Islet of Langerhans (tissue), 1 donor: ENCODE measurements around the gene TSPAN3.
A peak's percentile ranks its signal among the peaks of the same experiment; 100 is the strongest.

ENCODE experiments used
- FAIRE-seq: peaks from one replicate; lab custom pipeline; 2011; peaks lifted over from hg19 to GRCh38; lab: Jason Lieb, UNC

The TSPAN3 gene

GRCh38 chr15:77070495-77071304 lies at the start of gene TSPAN3:
TSS of gene TSPAN3 (minus strand) at chr15:77071109. CDS start at chr15:77070954, 155 bp downstream.
- FAIRE-seq: no peak

- FAIRE-seq: no peak
Observed at GRCh38 chr15:77120576-77120975, 49.7 kb upstream of the TSPAN3 start.

DNA sequence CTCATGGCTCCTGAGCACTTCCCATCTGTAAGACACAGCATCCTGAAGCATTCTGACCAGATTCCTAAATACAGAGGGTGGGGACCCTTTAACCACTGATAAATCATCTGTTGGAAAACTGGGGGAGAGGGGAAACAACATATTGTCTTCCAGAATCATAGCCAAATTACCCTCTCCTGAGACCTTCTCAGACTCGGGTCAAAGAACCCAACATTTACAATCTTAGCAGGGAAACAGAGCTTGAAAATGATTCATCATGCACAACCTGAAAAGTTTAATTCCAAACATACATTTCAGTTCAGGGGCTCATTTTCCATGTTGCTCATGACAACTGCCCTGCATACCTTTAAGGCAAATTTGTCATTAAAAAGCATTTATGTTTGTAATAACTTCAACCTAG lies 48.5 kb upstream of the TSPAN3 start:
- no peak for FAIRE-seq

DNA sequence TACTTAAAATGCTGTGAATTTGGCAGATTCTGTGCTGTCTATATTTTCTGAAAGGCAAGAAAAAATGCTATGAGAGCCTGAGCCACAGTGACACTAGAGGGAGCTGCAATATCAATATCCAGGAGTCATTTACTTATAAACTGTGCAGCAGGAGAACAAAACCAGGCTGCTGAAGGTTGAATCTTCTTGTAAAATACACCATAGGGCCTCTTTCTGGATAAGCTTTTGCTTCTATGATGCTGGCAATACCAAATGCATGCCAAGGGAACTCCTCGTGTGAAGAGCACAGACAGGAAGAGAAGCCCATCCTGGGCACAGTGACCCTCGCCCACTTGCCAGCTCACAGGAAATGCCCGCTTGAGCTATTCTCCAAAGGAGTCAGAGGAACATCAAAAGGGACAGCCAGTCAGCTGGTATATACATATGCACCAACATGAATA lies 48.0 kb upstream of the TSPAN3 start:
- FAIRE-seq: peak; percentile 65

GRCh38 chr15:77115179-77115578 lies 44.3 kb upstream of the TSPAN3 start:
- no peak for FAIRE-seq

DNA sequence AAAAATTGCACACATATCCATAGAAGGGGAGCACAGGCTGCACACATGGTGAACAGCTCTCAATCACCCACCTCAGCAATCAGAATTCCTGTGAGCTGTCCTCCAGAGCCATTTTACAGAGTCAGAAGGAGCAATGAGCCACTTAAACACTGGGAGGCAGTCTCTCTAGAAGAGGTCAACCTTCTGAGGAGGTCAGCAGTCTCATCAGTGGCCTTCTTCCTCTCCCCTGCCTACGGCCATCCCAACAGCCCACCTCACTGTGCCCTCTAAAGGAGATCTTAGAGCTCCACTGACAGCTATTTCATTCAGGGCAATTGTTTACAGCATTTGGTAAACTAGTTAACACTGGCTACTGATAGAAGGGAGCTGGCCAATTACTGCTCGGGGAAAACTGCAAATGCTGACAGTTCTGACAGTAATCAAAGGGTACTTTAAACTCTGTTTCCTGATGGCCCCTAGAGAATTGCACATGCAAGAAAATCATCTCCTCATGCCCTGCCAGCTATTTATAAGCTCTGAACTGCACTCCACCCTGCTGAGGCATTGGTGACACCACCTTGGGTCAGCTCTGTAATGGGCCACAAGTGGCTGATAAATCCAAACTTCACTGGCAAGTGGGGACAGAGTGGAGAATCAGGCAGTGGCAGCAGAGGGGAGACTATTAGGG lies 42.1 kb upstream of the TSPAN3 start:
- FAIRE-seq: no peak

- no peak for FAIRE-seq
Observed at GRCh38 chr15:77111789-77112188, 40.9 kb upstream of the TSPAN3 start.

DNA sequence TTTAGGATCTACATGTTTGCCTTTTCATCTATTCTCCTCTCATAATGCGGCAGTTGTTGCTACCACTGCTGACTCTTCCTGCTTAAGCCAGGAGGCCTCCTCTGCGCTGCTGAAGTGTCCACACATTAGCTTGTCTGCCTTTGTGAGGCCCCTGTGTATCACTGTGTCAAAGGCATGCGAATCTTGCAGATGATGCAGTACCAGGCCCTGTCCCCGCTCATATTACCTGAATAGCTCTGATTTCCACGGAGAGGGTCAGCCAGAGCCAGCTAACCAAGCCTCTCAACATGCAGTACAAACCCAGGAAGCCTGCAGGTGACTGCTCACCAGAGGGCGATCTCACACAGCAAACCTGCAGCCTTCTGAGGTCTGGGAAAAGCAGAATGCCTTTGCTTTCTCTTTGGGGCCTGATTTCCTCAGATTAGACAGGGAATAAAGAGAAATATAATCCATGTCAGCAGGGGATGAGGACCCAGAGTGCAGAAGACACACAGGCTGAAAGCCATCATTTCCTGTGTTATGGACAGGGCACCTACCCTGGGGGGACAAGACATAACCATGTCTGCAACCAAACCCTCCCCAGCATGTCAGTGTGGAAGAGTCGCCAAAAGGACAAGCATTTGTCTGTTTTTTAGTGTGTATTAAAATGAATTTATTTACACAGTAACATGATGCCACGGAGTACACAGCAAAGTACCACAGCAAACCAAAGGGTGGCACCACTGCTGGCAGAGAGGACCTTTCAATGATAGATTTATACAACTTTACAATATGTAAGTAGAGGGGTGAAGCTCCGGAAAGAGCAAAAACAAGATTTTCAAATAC lies 36.8 kb upstream of the TSPAN3 start:
- FAIRE-seq: no peak

- FAIRE-seq: no peak
Observed at GRCh38 chr15:77107068-77107467, 36.2 kb upstream of the TSPAN3 start.

DNA sequence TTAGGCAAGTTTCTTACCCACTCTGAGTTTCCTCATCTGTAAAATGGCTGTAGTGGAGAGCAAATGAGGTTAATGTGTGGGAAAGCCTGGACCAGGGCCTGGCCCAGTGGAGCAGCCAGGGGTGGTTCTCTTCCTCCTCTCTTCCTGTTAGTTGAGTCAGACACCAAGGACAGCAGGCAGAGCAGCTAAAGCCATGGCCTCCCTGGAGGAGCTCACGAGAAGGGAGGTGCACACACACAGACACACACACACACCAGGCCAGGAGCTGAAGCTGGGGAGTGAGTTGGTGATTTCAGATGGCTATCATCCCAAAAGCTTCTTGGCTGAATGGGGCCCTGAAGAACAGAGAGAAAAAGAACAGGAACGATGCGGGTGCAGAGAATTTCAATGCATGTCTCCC lies 33.2 kb upstream of the TSPAN3 start:
- no peak for FAIRE-seq

DNA sequence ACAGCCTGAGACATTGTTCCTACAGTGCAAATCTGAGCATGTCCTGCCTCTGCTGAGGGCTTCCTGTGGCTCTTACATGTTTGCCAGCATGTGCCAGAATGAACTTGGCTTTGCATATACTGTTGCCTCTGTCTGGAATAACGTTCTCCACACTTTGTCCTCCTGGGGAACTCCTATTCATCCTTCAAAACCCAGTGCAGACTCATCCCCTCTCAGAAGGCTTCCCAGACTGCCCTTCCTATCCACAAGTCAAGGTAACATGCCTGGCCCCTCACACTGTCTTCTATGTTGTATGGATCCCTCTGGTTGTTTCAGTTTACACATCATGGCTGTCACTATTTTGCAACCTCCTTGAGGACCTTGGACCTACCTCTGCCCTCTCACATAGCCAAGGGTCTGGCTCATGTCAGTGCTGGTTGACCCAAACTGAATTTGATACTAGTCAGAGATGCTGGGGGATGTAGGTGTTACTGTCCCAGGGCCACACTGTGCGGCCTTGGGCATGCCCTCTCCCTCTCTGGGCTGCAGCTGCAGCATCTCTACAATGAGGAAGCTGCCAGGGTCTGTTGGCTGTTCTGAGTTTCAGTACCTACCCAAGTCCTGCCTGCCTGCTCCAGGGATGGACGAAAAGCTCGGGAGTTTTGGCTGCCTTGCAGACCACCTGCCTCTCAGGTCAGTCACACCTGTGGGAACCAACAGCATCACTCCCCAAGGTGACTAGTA lies 29.0 kb upstream of the TSPAN3 start:
- FAIRE-seq: no peak

DNA sequence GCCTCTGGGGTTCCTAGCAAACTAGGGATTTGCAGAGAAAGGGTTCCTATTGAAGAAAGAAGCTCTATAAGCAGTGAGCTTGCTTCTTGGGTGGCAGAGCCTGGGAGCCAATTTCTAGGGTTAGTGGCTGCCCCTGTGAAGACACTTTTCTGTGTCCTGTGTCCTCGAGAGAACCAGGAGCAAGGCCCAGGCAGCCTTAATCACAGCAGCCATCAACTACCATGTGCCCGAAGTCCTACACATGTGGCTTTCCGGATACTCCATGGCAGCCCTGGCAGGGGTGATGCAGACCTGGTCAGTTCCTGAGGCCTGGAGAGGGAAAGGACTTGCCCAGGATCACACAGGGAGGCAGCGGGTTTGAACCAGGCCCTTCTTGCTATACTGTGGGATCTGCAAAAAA lies 27.7 kb upstream of the TSPAN3 start:
- FAIRE-seq: no peak

DNA sequence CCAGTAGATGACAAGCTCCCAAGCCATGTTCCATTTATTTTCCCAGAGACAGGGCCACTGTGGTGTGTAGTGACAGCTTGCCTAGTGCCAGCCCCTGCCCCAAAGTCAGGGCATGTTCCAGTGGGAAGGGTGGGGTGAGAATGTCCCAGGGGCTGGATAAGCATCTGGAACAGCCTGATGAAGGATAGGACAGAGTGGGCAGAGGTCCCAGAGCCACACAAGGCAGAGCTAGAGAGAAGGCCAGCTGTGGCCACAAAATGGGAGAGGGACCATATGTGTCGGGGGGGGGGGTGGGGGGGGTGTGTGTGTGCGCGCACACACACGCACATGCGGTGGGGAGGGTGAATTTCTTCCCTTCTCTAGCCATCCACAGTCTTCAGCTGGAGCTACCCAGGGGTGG lies 27.0 kb upstream of the TSPAN3 start:
- no peak for FAIRE-seq

- FAIRE-seq: no peak
Observed at GRCh38 chr15:77097248-77097721, 26.4 kb upstream of the TSPAN3 start.

- FAIRE-seq: no peak
Observed at GRCh38 chr15:77096541-77096940, 25.6 kb upstream of the TSPAN3 start.

GRCh38 chr15:77096138-77096537 lies 25.2 kb upstream of the TSPAN3 start:
- FAIRE-seq: no peak

DNA sequence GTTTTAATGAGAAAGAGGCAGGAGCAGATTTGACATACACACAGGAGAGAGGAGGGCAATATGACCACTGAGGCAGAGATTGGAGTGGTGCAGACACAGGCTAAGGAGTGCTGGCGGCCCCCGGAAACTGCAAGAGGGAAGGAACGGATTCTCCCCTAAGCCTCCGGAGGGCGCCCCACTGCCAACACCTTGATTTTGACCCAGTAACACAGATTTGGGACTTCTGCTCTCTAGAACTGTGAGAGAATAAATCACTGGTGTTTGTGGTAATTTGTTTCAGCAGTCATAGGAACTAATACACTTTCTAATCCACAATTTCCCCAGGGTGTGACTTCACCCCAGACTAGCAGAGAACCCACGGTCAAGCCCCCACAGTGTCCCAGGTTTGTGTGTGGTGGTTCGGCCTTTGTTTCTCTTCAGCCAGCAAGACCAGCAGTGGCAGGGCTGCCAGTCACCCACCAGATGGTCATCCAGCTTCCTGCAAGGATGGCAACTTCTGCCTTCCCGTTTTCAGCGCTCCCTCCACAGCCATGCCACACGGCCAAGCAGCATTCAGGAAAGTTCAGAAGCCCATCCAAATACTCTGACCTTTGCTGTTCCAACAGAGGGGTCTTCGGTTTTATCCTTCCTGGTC lies 23.6 kb upstream of the TSPAN3 start:
- no peak for FAIRE-seq

DNA sequence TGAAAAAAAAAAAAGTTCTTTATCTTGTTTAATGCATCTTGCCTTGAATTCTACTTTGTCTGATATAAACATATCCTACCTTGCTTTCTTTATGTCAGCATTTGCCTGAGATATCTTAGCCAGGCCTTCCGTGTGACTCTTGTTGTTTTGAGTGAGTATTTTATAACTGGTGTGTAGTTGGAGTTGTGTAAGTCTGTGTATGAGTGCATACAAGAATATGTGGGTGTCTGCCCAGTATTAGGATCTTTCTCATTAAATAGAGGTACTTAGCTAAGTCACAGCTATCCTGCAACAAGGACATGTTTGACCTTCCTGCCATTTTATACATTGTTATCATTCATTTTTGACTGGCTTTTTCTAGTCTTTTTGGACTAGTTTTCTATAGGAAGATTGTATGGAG lies 22.5 kb upstream of the TSPAN3 start:
- FAIRE-seq: no peak

GRCh38 chr15:77091097-77091496 lies 20.2 kb upstream of the TSPAN3 start:
- FAIRE-seq: no peak

DNA sequence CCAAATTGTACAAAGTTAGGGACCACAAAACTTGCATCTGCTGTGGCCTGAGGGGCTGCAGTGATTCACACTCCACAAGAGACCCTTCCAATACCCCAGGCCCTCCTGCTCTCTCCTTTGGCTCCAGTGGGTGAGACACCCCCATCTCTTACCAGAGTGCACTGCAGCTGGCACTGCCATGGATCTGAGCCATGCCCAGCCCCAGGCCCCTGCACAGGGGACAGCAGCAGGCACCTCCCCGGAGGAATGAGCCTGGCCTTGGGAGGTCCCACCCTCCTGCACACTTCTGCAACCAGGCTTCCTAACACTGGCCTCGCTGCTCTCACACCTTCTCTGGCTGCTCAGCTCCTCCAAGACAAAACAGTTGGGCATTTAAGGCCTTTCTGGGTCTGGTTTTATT lies 16.3 kb upstream of the TSPAN3 start:
- no peak for FAIRE-seq

DNA sequence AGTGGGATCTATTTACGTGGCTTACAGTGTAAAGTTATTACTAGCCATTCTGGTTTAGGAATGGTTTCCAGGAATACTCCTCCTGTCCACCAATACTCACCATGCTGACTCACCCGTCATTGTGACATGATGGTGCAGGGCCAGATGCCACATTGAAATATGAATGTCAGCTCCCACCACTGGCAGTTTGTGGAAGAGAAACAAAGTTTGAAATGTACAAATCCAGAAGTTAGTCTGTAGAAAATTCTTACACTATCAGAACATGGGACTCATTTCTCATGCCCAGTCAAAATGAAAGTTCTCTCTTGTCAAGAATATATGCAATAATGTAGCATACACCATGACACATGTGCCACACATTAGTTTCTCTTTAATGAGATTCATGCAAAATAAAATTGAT lies 14.4 kb upstream of the TSPAN3 start:
- FAIRE-seq: no peak

- FAIRE-seq: no peak
Observed at GRCh38 chr15:77084436-77084835, 13.5 kb upstream of the TSPAN3 start.
